VCaP (cell line): ENCODE results near the gene DDX55.

ENCODE experiments used
- H3K27ac ChIP-seq: fragments of 450-650 bp; 2 replicates; pipeline ENCODE4 v1.5.1; 2017
- CTCF ChIP-seq: fragments of 450-650 bp; conservative IDR thresholded peaks from 2 replicates; pipeline ENCODE4 v1.5.1; 2017; ENCODE audit warnings: mild to moderate bottlenecking, moderate library complexity

Gene DDX55

GRCh38 chr12:123667771-123668170 is 65.9 kb downstream of the DDX55 start:
- no peak overlapping the region for H3K27ac ChIP-seq

More at GRCh38 chr12:123667771-123668170, 65.9 kb downstream of the DDX55 start:
- TF ChIP-seq CTCF = no peak
